Measurements from ENCODE around the gene PTTG2.

PTTG2 gene

DNA sequence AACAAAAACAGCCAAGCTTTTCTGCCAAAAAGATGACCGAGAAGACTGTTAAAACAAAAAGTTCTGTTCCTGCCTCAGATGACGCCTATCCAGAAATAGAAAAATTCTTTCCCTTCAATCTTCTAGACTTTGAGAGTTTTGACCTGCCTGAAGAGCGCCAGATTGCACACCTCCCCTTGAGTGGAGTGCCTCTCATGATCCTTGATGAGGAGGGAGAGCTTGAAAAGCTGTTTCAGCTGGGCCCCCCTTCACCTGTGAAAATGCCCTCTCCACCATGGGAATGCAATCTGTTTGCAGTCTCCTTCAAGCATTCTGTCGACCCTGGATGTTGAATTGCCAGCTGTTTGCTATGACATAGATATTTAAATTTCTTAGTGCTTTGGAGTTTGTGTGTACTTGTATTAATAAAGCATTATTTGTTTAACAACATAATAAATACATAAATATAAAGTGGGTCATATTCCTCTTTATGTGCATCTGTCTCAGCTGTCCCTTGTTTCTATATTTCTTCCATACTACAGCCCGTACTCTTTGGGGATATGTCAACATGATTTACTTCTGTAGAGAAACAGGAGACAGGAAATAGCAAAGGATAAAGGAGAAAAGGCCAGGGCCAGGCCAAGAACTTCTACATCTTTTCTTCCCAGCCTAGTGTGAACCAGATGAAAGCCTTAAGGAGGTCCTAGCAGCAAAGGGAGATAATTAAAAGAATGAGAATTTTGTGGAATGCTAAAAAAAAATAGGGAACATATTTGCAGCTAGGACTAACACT lies 667 bp downstream of the PTTG2 start:
- H3K27ac ChIP-seq (ENCODE audit: low read depth, low read length): no peak overlapping the region
- no peaks in the 10 kb centered on the region for H3K36me3 ChIP-seq (ENCODE audit: low read length)
- no peaks in the 10 kb centered on the region for H3K9me3 ChIP-seq (ENCODE audit: insufficient read depth, low read length)
- H3K9me2 ChIP-seq (replicated peaks; ENCODE audit: insufficient read depth, low read length): no peaks in the 10 kb centered on the region
- H3K79me2 ChIP-seq (ENCODE audit: insufficient read depth, low read length): no peaks in the 10 kb centered on the region
- TF ChIP-seq, protein P1, sequence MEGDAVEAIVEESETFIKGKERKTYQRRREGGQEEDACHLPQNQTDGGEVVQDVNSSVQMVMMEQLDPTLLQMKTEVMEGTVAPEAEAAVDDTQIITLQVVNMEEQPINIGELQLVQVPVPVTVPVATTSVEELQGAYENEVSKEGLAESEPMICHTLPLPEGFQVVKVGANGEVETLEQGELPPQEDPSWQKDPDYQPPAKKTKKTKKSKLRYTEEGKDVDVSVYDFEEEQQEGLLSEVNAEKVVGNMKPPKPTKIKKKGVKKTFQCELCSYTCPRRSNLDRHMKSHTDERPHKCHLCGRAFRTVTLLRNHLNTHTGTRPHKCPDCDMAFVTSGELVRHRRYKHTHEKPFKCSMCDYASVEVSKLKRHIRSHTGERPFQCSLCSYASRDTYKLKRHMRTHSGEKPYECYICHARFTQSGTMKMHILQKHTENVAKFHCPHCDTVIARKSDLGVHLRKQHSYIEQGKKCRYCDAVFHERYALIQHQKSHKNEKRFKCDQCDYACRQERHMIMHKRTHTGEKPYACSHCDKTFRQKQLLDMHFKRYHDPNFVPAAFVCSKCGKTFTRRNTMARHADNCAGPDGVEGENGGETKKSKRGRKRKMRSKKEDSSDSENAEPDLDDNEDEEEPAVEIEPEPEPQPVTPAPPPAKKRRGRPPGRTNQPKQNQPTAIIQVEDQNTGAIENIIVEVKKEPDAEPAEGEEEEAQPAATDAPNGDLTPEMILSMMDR (IDR thresholded peaks at IDR 0.05; ENCODE audit: insufficient read depth, low read length, poor library complexity, severe bottlenecking): no peak
- H3K9ac ChIP-seq (ENCODE audit: low read length): no peak overlapping the region
- no peak overlapping the region for H2AFZ ChIP-seq (ENCODE audit: low read depth, low read length, severe bottlenecking)
- H3F3A ChIP-seq (ENCODE audit: insufficient read depth): no peaks in the 10 kb centered on the region
- no peak overlapping the region for H3K4me3 ChIP-seq (ENCODE audit: insufficient read depth, low read length, poor library complexity, severe bottlenecking)
- H4K20me1 ChIP-seq (ENCODE audit: low read depth, low read length): no peaks in the 10 kb centered on the region
- H3K27me3 ChIP-seq (ENCODE audit: low read length): no peaks in the 10 kb centered on the region
- H3K4me2 ChIP-seq (ENCODE audit: low read depth, low read length, poor library complexity, severe bottlenecking): no peak overlapping the region

DNA sequence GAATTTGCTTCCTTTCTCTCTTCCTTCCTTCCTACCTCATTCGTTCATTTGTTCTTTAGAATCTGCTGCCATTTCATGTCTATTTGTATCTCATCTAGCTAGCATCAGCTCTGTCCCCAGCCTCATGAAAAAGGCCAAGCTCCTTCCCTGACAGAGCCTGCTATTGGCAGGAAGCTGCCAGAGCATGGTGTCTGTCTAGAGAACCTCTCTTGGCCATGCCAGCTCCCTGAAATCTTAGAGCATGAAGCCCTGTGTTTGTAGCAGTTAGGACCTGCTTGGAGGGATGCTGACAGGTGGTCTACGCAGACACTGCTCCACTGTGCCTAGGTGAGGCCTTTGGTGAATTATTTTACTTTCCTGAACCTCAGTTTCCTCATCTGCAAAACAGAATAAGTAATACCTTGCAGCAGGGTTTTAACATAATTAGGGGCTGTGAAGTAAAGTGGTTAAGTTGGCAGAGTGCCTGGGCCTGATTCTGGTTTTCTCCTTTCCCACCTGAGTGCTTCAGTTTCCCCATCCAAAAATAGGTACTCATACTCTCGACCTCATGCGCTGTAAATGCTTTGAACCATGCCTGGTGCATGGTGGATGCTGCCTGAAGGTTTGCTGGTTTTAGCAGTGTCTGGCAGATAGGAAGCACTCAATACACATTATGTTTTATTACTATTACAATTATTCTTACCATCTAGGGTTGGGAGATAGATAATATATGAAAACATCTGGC lies 4.7 kb downstream of the PTTG2 start:
- H3K9me3 ChIP-seq (ENCODE audit: insufficient read depth, low read length): no peaks in the 10 kb centered on the region
- no peak for TF ChIP-seq EZH2phosphoT487 (conservative IDR thresholded peaks at IDR 0.05; ENCODE audit: low read length)
- TF ChIP-seq, protein P1 (IDR thresholded peaks at IDR 0.05; ENCODE audit: insufficient read depth, low read length, poor library complexity, severe bottlenecking): no peak
- H3K36me3 ChIP-seq (ENCODE audit: low read length): no peaks in the 10 kb centered on the region
- no peaks in the 10 kb centered on the region for H3F3A ChIP-seq (ENCODE audit: insufficient read depth)
- no peak overlapping the region for H3K9ac ChIP-seq (ENCODE audit: low read length)
- H3K27ac ChIP-seq (ENCODE audit: low read depth, low read length): no peak overlapping the region
- H4K20me1 ChIP-seq (ENCODE audit: low read depth, low read length): no peaks in the 10 kb centered on the region
- no peak overlapping the region for H2AFZ ChIP-seq (ENCODE audit: low read depth, low read length, severe bottlenecking)
- no peaks in the 10 kb centered on the region for H3K79me2 ChIP-seq (ENCODE audit: insufficient read depth, low read length)
- H3K9me2 ChIP-seq (replicated peaks; ENCODE audit: insufficient read depth, low read length): no peaks in the 10 kb centered on the region
- H3K4me3 ChIP-seq (ENCODE audit: insufficient read depth, low read length, poor library complexity, severe bottlenecking): no peak overlapping the region
- no peak overlapping the region for H3K4me2 ChIP-seq (ENCODE audit: low read depth, low read length, poor library complexity, severe bottlenecking)
- H3K27me3 ChIP-seq (ENCODE audit: low read length): no peaks in the 10 kb centered on the region

DNA sequence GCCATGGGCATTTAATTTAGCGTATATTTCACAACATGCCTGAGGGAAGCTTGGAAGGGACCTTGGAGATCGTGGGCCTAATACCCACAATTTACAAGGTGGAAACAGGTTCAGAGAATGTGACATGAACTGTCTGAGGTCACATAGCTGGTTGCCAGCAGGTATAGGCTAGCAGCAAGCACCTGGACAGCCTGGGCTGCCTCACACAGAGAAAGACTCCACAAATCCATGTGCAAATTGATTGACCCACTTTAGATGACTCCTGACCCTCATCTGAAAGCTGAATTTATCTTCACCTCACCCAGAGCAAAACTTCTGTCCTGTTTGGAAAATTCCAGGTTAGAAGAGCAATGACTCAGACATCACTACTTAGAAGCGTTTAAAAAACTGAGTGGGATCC lies 5.8 kb downstream of the PTTG2 start:
- no peaks in the 10 kb centered on the region for H3F3A ChIP-seq (ENCODE audit: insufficient read depth)
- H3K9me2 ChIP-seq (replicated peaks; ENCODE audit: insufficient read depth, low read length): no peaks in the 10 kb centered on the region
- no peak overlapping the region for H3K9ac ChIP-seq (ENCODE audit: low read length)
- no peaks in the 10 kb centered on the region for H3K9me3 ChIP-seq (ENCODE audit: insufficient read depth, low read length)
- no peak overlapping the region for H3K27ac ChIP-seq (ENCODE audit: low read depth, low read length)
- H3K4me2 ChIP-seq (ENCODE audit: low read depth, low read length, poor library complexity, severe bottlenecking): no peak overlapping the region
- H4K20me1 ChIP-seq (ENCODE audit: low read depth, low read length): no peaks in the 10 kb centered on the region
- no peaks in the 10 kb centered on the region for H3K79me2 ChIP-seq (ENCODE audit: insufficient read depth, low read length)
- TF ChIP-seq EZH2phosphoT487 (conservative IDR thresholded peaks at IDR 0.05; ENCODE audit: low read length): no peak
- TF ChIP-seq, protein P1 (IDR thresholded peaks at IDR 0.05; ENCODE audit: insufficient read depth, low read length, poor library complexity, severe bottlenecking): no peak
- no peaks in the 10 kb centered on the region for H3K27me3 ChIP-seq (ENCODE audit: low read length)
- H2AFZ ChIP-seq (ENCODE audit: low read depth, low read length, severe bottlenecking): no peak overlapping the region
- no peak overlapping the region for H3K4me3 ChIP-seq (ENCODE audit: insufficient read depth, low read length, poor library complexity, severe bottlenecking)
- H3K36me3 ChIP-seq (ENCODE audit: low read length): no peaks in the 10 kb centered on the region
